KMS-11 (cell line): ENCODE data around the gene TADA1.

ENCODE experiments used
- H2AFZ ChIP-seq: fragments of 200-600 bp; sonication (generic); 2 replicates; pipeline ENCODE4 v1.6.1; 2016; ENCODE audit warnings: antibody characterized with exemption, mixed run types, low read depth
- H3K27ac ChIP-seq: fragments of 200-600 bp; sonication (generic); 2 replicates; pipeline ENCODE4 v1.6.1; 2016; ENCODE audit warnings: mild to moderate bottlenecking, mixed run types
- H3K27me3 ChIP-seq: fragments of 200-600 bp; sonication (generic); 2 replicates; pipeline ENCODE4 v1.6.1; 2017; ENCODE audit warnings: mild to moderate bottlenecking, low read depth, mixed run types, moderate library complexity; ENCODE audit not compliant: insufficient read depth
- H3K36me3 ChIP-seq: fragments of 200-600 bp; sonication (generic); 2 replicates; pipeline ENCODE4 v1.6.1; 2017; ENCODE audit warnings: mild to moderate bottlenecking, mixed run types; ENCODE audit not compliant: insufficient read depth
- H3K4me1 ChIP-seq: fragments of 200-600 bp; sonication (generic); 2 replicates; pipeline ENCODE4 v1.6.1; 2016; ENCODE audit warnings: mild to moderate bottlenecking, low read depth, mixed run types; ENCODE audit not compliant: poor library complexity, severe bottlenecking
- H3K4me2 ChIP-seq: fragments of 200-600 bp; sonication (generic); 2 replicates; pipeline ENCODE4 v1.7.0; 2016; ENCODE audit warnings: mild to moderate bottlenecking, mixed run types
- H3K4me3 ChIP-seq: fragments of 200-600 bp; sonication (generic); IDR thresholded peaks from 2 replicates; pipeline ENCODE4 v1.6.1; 2017; ENCODE audit warnings: low read depth, low read length, mixed read lengths; ENCODE audit not compliant: insufficient read depth
- H3K79me2 ChIP-seq: fragments of 200-600 bp; sonication (generic); 2 replicates; pipeline ENCODE4 v1.6.1; 2016; ENCODE audit warnings: low read depth, mixed run types; ENCODE audit not compliant: insufficient read depth
- H3K9ac ChIP-seq: fragments of 200-600 bp; sonication (generic); 2 replicates; pipeline ENCODE4 v1.6.1; 2016; ENCODE audit warnings: mild to moderate bottlenecking, mixed run types
- H4K20me1 ChIP-seq: fragments of 200-600 bp; sonication (generic); 2 replicates; pipeline ENCODE4 v1.6.1; 2016; ENCODE audit warnings: mild to moderate bottlenecking, mixed run types; ENCODE audit not compliant: insufficient read depth
- CTCF ChIP-seq: fragments of 200-600 bp; sonication (generic); conservative IDR thresholded peaks from 2 replicates; pipeline ENCODE4 v1.6.1; 2017; ENCODE audit warnings: low read depth, mild to moderate bottlenecking, antibody characterized with exemption, low read length, moderate library complexity, mixed read lengths

Gene TADA1

GRCh38 chr1:166865926-166866325, 10.1 kb downstream of the TADA1 start:
- no peak overlapping the region for H3K27ac ChIP-seq
- TF ChIP-seq CTCF, result no peak
- H2AFZ ChIP-seq, result no peak overlapping the region
- no peaks in the 10 kb centered on the region for H3K27me3 ChIP-seq
- H4K20me1 ChIP-seq, result no peaks in the 10 kb centered on the region
- H3K79me2 ChIP-seq, result peaks cover 35% of the 10 kb centered on the region
- H3K4me1 ChIP-seq, result peaks cover 39% of the 10 kb centered on the region
- H3K9ac ChIP-seq, result no peak overlapping the region
- H3K36me3 ChIP-seq, result peaks cover 4% of the 10 kb centered on the region; the same call in 1 of the 2 replicates
- no peak overlapping the region for H3K4me2 ChIP-seq
- H3K4me3 ChIP-seq, result no peak overlapping the region

GRCh38 chr1:166859597-166859996, 16.5 kb downstream of the TADA1 start:
- Histone ChIP-seq H3K4me3 (no peak overlapping the region), H4K20me1 (peaks cover 8% of the 10 kb centered on the region; the same call in 1 of the 2 replicates), H3K79me2 (no peaks in the 10 kb centered on the region), H3K27ac (no peak overlapping the region), H3K4me1 (peaks cover 18% of the 10 kb centered on the region), H3K27me3 (no peaks in the 10 kb centered on the region), H2AFZ (no peak overlapping the region), H3K36me3 (no peaks in the 10 kb centered on the region), H3K9ac (no peak overlapping the region), H3K4me2 (no peak overlapping the region)
- no peak for TF ChIP-seq CTCF

GRCh38 chr1:166858726-166859419, 17.2 kb downstream of the TADA1 start:
- Histone ChIP-seq H3K79me2 (0 out of 2 replicates have a peak, but pooled peaks cover 3% of the 10 kb centered on the region), H4K20me1 (peaks cover 8% of the 10 kb centered on the region; the same call in 1 of the 2 replicates), H3K4me3 (no peak overlapping the region), H3K4me1 (peaks cover 18% of the 10 kb centered on the region), H3K27ac (no peak overlapping the region), H3K36me3 (no peaks in the 10 kb centered on the region), H3K4me2 (no peak overlapping the region), H3K9ac (no peak overlapping the region), H3K27me3 (no peaks in the 10 kb centered on the region), H2AFZ (no peak overlapping the region)
- no peak for TF ChIP-seq CTCF

DNA sequence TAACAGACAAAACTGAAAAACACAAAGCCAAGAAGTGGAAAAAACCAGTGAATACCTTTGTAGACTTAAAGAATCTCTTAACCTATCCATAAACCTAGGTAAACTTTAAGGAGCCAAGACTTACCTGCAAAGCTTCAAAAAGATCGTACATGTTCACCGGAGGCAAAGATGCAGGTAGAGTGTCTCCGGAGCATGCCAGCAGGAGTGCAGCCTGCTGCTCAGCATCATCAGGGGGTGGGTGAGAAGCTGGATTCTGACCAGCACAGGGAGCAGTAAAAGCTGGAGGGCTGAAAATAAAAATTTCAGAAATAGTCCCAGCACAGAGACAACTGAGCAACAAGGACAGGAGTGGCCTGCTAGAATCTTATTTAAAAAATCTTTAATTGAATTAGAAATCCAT, 18.1 kb downstream of the TADA1 start:
- H4K20me1 ChIP-seq, result peaks cover 8% of the 10 kb centered on the region; the same call in 1 of the 2 replicates
- H3K4me1 ChIP-seq, result peaks cover 18% of the 10 kb centered on the region
- H3K79me2 ChIP-seq, result 0 out of 2 replicates have a peak, but pooled peaks cover 10% of the 10 kb centered on the region
- no peak for TF ChIP-seq CTCF
- no peak overlapping the region for H3K27ac ChIP-seq
- H3K27me3 ChIP-seq, result no peaks in the 10 kb centered on the region
- H3K36me3 ChIP-seq, result 0 out of 2 replicates have a peak, but pooled peaks cover under 1% of the 10 kb centered on the region
- H3K4me3 ChIP-seq, result no peak overlapping the region
- no peak overlapping the region for H2AFZ ChIP-seq
- H3K9ac ChIP-seq, result no peak overlapping the region
- no peak overlapping the region for H3K4me2 ChIP-seq
